ENCODE results near the gene CCDC57. TPM values are rescaled to one million over a fixed set of nuclear protein-coding genes. Genes with fewer than 3 reads are reported as not detected.

CCDC57 gene
- total RNA-seq, 1 experiment from 2014 or later, result 36.6 TPM

- no TSS peak for BruUV-seq (replicated peaks)
Measured at GRCh38 chr17:82241183-82241925, 28.7 kb upstream of the CCDC57 start.

GRCh38 chr17:82240506-82241182 is 28.0 kb upstream of the CCDC57 start:
- Histone ChIP-seq H3K27me3 (ENCODE audit: low read length) (no peaks in the 10 kb centered on the region), H3K9me2 (replicated peaks; ENCODE audit: low read length) (no peaks in the 10 kb centered on the region), H3K36me3 (ENCODE audit: low read depth, low read length) (peaks cover 44% of the 10 kb centered on the region), H2AFZ (ENCODE audit: low read length) (no peak overlapping the region), H3K4me3 (ENCODE audit: low read length) (no peak overlapping the region), H3K9me3 (ENCODE audit: low read length) (no peaks in the 10 kb centered on the region), H3K27ac (ENCODE audit: low read length) (peak overlapping the region; percentile 68; the same call in 1 of the 2 replicates), H3K4me2 (ENCODE audit: low read length) (no peak overlapping the region), H3F3A (ENCODE audit: low read length, unreplicated experiment) (peaks cover 50% of the 10 kb centered on the region), H3K79me2 (ENCODE audit: low read length) (peaks cover 45% of the 10 kb centered on the region), H3K4me1 (ENCODE audit: insufficient read depth, low read length) (peaks cover 40% of the 10 kb centered on the region), H4K20me1 (ENCODE audit: low read length) (peaks cover 47% of the 10 kb centered on the region), H3K9ac (ENCODE audit: low read length) (no peak overlapping the region)
- BruUV-seq (replicated peaks), result no TSS peak
- POLR2A ChIA-PET (ENCODE audit: unreplicated experiment), result no interaction called here
- no peak for ATAC-seq
- intact Hi-C loops (cut with micrococcal nuclease), result loop anchor here (5.0 to 10.0 kb wide), 2 partner anchors 33 to 214 kb away; partner anchors contain the start of genes CYBC1 and NARF
- CTCF ChIA-PET, result interaction anchor here (1.0 kb wide), 1 partner anchor 58 kb away, joined by 3 read pairs; no protein-coding TSS in a partner anchor
- no peak for TF ChIP-seq EZH2phosphoT487 (IDR thresholded peaks at IDR 0.05; ENCODE audit: borderline replicate concordance, low read length)
- TF ChIP-seq EZH2 (IDR thresholded peaks at IDR 0.05; ENCODE audit: low read length, unreplicated experiment), result no peak
- TF ChIP-seq CTCF (conservative IDR thresholded peaks at IDR 0.05; ENCODE audit: low read depth, low read length), result no peak
- DNase-seq, result no peak

More at GRCh38 chr17:82241183-82241925, 28.7 kb upstream of the CCDC57 start:
- H3K9me2 ChIP-seq (replicated peaks; ENCODE audit: low read length), result no peaks in the 10 kb centered on the region
- intact Hi-C loops (cut with micrococcal nuclease), result loop anchor here (5.0 to 10.0 kb wide), 2 partner anchors 34 to 213 kb away; partner anchors contain the start of genes CYBC1 and NARF
- no peak overlapping the region for H3K4me3 ChIP-seq (ENCODE audit: low read length)
- H3K36me3 ChIP-seq (ENCODE audit: low read depth, low read length), result peaks cover 45% of the 10 kb centered on the region
- H3K27me3 ChIP-seq (ENCODE audit: low read length), result no peaks in the 10 kb centered on the region
- H3K79me2 ChIP-seq (ENCODE audit: low read length), result peaks cover 43% of the 10 kb centered on the region
- peaks cover 42% of the 10 kb centered on the region for H3K4me1 ChIP-seq (ENCODE audit: insufficient read depth, low read length)
- DNase-seq (peak; percentile 74), ATAC-seq (peak; percentile 51)
- H2AFZ ChIP-seq (ENCODE audit: low read length), result no peak overlapping the region
- peaks cover 56% of the 10 kb centered on the region for H3F3A ChIP-seq (ENCODE audit: low read length, unreplicated experiment)
- ChIA-PET CTCF (interaction anchor here (0.6 to 1.8 kb wide), 3 partner anchors 35 to 204 kb away, joined by 3 to 5 read pairs (median 3); partner anchors contain the start of gene DCXR), POLR2A (ENCODE audit: unreplicated experiment) (interaction anchor here (0.5 kb wide), 1 partner anchor 93 kb away, joined by 4 read pairs; no protein-coding TSS in a partner anchor)
- no peak overlapping the region for H3K4me2 ChIP-seq (ENCODE audit: low read length)
- peaks cover 41% of the 10 kb centered on the region for H4K20me1 ChIP-seq (ENCODE audit: low read length)
- H3K27ac ChIP-seq (ENCODE audit: low read length), result peak overlapping the region; percentile 68
- no peak overlapping the region for H3K9ac ChIP-seq (ENCODE audit: low read length)
- H3K9me3 ChIP-seq (ENCODE audit: low read length), result no peaks in the 10 kb centered on the region
- TF ChIP-seq CTCF (conservative IDR thresholded peaks at IDR 0.05; ENCODE audit: low read depth, low read length) (no peak), EZH2 (IDR thresholded peaks at IDR 0.05; ENCODE audit: low read length, unreplicated experiment) (no peak), EZH2phosphoT487 (IDR thresholded peaks at IDR 0.05; ENCODE audit: borderline replicate concordance, low read length) (no peak)
